ENCODE results near the gene DDX47. TPM values are rescaled to one million over a fixed set of nuclear protein-coding genes. Genes with fewer than 3 reads are reported as not detected.
"Not testable (repeated sequence)": the region's sequence is repeated elsewhere in the genome, so short reads cannot be mapped to it uniquely, and the experiment has no call there.

The DDX47 gene
- total and polyA plus RNA-seq, 4 donors, result 28.2 to 79.2 (median 40.4) TPM

GRCh38 chr12:12804011-12804410 lies 9.1 kb upstream of the DDX47 start:
- no peak overlapping the region for H3K27ac ChIP-seq (ENCODE audit: low read depth in 1 of 2, low read length in 1 of 2)
- ATAC-seq (ENCODE audit: insufficient read depth, low FRiP score), result no peak

DNA sequence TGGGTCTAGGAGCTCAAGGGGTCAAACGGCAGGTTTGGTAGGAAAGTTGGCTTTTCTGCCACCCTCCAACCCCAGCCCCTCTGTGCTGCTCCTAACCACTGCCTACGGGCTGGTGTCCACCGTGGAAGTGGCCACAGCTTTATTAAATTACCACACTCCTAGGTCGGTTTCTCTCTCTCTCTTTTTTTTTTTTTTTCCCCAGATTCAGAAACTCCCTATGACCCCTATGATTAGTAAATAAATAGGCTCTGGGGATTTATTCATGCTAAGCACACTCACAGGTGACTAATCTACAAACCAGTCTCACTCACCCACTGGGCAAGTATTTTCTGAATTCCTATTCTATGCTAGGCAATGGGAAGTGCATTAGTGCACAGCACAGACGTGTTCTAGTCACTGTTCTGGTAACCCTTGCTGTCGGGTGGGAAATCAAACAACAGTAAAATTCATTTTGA lies 8.7 kb upstream of the DDX47 start:
- H3K9ac ChIP-seq (ENCODE audit: insufficient read depth in 1 of 2, low read length in 2 of 2), result no peak overlapping the region
- no peaks in the 10 kb centered on the region for H3K27me3 ChIP-seq (ENCODE audit: control insufficient read depth in 3 of 3, insufficient read depth in 3 of 3, low read length in 2 of 3)
- H3K9me3 ChIP-seq (ENCODE audit: control insufficient read depth in 4 of 4, insufficient read depth in 3 of 4, low read length in 3 of 4), result no peaks in the 10 kb centered on the region
- no peak overlapping the region for H3K27ac ChIP-seq (ENCODE audit: low read depth in 1 of 2, low read length in 1 of 2)
- WGBS, 2 donors, result 76 to 84% methylated on average over 6 of the region's 6 CpGs
- TF ChIP-seq CTCF (IDR thresholded peaks at IDR 0.05; ENCODE audit: control extremely low read depth, extremely low read depth), result no peak
- DNase-seq (no peak), ATAC-seq (ENCODE audit: insufficient read depth, low FRiP score) (no peak)
- no peaks in the 10 kb centered on the region for H3K36me3 ChIP-seq (ENCODE audit: control insufficient read depth in 4 of 4, insufficient read depth in 4 of 4, low read length in 4 of 4)
- H3K4me1 ChIP-seq (ENCODE audit: control insufficient read depth in 5 of 5, insufficient read depth in 5 of 5, low read length in 5 of 5), result peaks cover 0 to 10% (median 0%) of the 10 kb centered on the region in 5 donors
- no peak overlapping the region for H3K4me3 ChIP-seq

More at GRCh38 chr12:12804011-12804410, 9.1 kb upstream of the DDX47 start:
- H3K4me3 ChIP-seq, result no peak overlapping the region
- no peaks in the 10 kb centered on the region for H3K36me3 ChIP-seq (ENCODE audit: control insufficient read depth in 4 of 4, insufficient read depth in 4 of 4, low read length in 4 of 4)
- H3K9ac ChIP-seq (ENCODE audit: insufficient read depth in 1 of 2, low read length in 2 of 2), result no peak overlapping the region
- no peaks in the 10 kb centered on the region for H3K27me3 ChIP-seq (ENCODE audit: control insufficient read depth in 3 of 3, insufficient read depth in 3 of 3, low read length in 2 of 3)
- peaks cover 0 to 7% (median 0%) of the 10 kb centered on the region in 5 donors for H3K4me1 ChIP-seq (ENCODE audit: control insufficient read depth in 5 of 5, insufficient read depth in 5 of 5, low read length in 5 of 5)
- no peaks in the 10 kb centered on the region for H3K9me3 ChIP-seq (ENCODE audit: control insufficient read depth in 4 of 4, insufficient read depth in 3 of 4, low read length in 3 of 4)
- 70 to 76% methylated on average over 6 of the region's 6 CpGs for WGBS, 2 donors
- TF ChIP-seq CTCF (IDR thresholded peaks at IDR 0.05; ENCODE audit: control extremely low read depth, extremely low read depth), result no peak
- DNase-seq, result no peak

DNA sequence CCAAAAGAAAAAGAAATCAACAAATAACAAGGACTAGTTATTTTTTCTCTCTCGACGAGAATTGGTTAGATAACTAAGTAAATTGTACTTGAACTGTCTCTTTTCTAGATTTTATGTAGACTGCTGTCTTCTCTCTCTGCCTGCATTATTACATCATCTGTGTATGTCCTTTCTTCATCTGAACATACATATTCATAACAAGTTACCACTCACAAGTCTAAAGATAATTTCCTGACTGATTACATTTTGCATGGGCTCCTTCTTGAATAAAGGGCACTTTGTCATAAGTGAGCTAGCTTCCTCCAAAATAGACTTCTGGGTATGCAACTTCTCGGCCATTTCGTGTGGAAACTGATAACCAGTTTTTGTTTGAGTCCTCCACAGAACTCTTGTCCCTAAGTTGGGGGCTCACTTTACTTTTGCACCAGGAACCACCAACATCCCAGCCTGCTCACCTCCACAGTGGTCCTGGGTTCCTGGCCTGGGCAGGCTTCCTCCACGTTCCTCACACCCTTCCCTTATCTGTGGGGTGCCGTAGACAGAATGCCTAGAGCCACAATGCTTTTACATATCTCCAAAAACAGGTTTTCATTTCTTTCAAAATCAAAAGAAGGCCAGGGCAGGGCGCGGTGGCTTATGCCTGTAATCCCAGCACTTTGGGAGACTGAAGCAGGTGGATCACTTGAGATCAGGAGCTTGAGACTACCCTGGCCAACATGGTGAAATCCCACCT lies 6.2 kb upstream of the DDX47 start:
- H3K36me3 ChIP-seq (ENCODE audit: control insufficient read depth in 4 of 4, insufficient read depth in 4 of 4, low read length in 4 of 4), result no peaks in the 10 kb centered on the region
- H3K4me3 ChIP-seq, result no peak overlapping the region
- no peak for TF ChIP-seq CTCF (IDR thresholded peaks at IDR 0.05; ENCODE audit: control extremely low read depth, extremely low read depth)
- H3K9ac ChIP-seq (ENCODE audit: insufficient read depth in 1 of 2, low read length in 2 of 2), result no peak overlapping the region
- H3K4me1 ChIP-seq (ENCODE audit: control insufficient read depth in 5 of 5, insufficient read depth in 5 of 5, low read length in 5 of 5), result peaks cover 0 to 11% (median 0%) of the 10 kb centered on the region in 5 donors
- no peak for DNase-seq
- ATAC-seq (ENCODE audit: insufficient read depth, low FRiP score), result no peak
- WGBS, 2 donors, result 69 to 84% methylated on average over 8 of the region's 8 CpGs
- peak overlapping the region; percentile 48 to 93 for H3K27ac ChIP-seq (ENCODE audit: low read depth in 1 of 2, low read length in 1 of 2)
- no peaks in the 10 kb centered on the region for H3K27me3 ChIP-seq (ENCODE audit: control insufficient read depth in 3 of 3, insufficient read depth in 3 of 3, low read length in 2 of 3)
- no peaks in the 10 kb centered on the region for H3K9me3 ChIP-seq (ENCODE audit: control insufficient read depth in 4 of 4, insufficient read depth in 3 of 4, low read length in 3 of 4)

DNA sequence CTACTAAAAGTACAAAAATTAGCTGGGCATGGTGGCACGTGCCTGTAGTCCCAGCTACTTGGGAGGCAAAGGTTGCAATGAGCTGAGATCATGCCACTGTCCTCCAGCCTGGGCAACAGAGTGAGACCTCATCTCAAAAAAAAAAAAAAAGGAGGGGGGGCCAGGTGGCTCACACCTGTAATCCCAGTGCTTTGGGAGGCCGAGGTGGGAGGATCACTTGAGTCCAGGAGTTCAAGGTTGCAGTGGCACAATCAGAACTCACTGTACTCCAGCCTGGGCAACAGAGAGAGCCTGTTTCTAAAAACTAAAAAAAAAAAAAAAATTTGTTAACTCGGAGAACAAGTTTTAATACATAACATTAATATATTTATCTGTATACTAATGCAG lies 5.6 kb upstream of the DDX47 start:
- ATAC-seq (ENCODE audit: insufficient read depth, low FRiP score); DNase-seq; H3K36me3 ChIP-seq (ENCODE audit: control insufficient read depth in 4 of 4, insufficient read depth in 4 of 4, low read length in 4 of 4); H3K9ac ChIP-seq (ENCODE audit: insufficient read depth in 1 of 2, low read length in 2 of 2); H3K4me3 ChIP-seq; H3K9me3 ChIP-seq (ENCODE audit: control insufficient read depth in 4 of 4, insufficient read depth in 3 of 4, low read length in 3 of 4); H3K27me3 ChIP-seq (ENCODE audit: control insufficient read depth in 3 of 3, insufficient read depth in 3 of 3, low read length in 2 of 3): not testable (repeated sequence)
- Histone ChIP-seq H3K4me1 (ENCODE audit: control insufficient read depth in 5 of 5, insufficient read depth in 5 of 5, low read length in 5 of 5) (peaks cover 0 to 11% (median 0%) of the 10 kb centered on the region in 5 donors), H3K27ac (ENCODE audit: low read depth in 1 of 2, low read length in 1 of 2) (peak overlapping the region; percentile 48 to 93)
- WGBS, 2 donors, result 85 to 88% methylated on average over 3 of the region's 3 CpGs
